ENCODE measurements around the gene AP1G2. TPM values are rescaled to one million over a fixed set of nuclear protein-coding genes. Genes with fewer than 3 reads are reported as not detected.

Gene AP1G2
- total and polyA plus RNA-seq, 2 donors = 55.0 to 313 TPM

- no peak for DNase-seq (ENCODE audit: low read depth in 6 of 9, low spot score in 9 of 9)
- peaks cover 0 to 4% of the 10 kb centered on the region in 2 donors for H3K36me3 ChIP-seq (ENCODE audit: control insufficient read depth in 2 of 2, insufficient read depth in 2 of 2, low read length in 1 of 2)
- H3K27me3 ChIP-seq (ENCODE audit: control insufficient read depth in 2 of 2, insufficient read depth in 1 of 2, low read length in 1 of 2) = no peaks in the 10 kb centered on the region
- WGBS = 95% methylated on average over 14 of the region's 14 CpGs
- no peak overlapping the region for H3K27ac ChIP-seq (ENCODE audit: low read depth in 1 of 2, low read length in 1 of 2)
- H3K9me3 ChIP-seq (ENCODE audit: control insufficient read depth in 2 of 2, insufficient read depth in 1 of 2, low read length in 1 of 2) = no peaks in the 10 kb centered on the region
- H3K4me3 ChIP-seq (ENCODE audit: low read length in 2 of 2) = no peak overlapping the region
- H3K4me1 ChIP-seq (ENCODE audit: control insufficient read depth in 2 of 2, insufficient read depth in 2 of 2, low read length in 2 of 2) = no peaks in the 10 kb centered on the region
Observed at GRCh38 chr14:23520899-23521533, 46.6 kb downstream of the AP1G2 start.

DNA sequence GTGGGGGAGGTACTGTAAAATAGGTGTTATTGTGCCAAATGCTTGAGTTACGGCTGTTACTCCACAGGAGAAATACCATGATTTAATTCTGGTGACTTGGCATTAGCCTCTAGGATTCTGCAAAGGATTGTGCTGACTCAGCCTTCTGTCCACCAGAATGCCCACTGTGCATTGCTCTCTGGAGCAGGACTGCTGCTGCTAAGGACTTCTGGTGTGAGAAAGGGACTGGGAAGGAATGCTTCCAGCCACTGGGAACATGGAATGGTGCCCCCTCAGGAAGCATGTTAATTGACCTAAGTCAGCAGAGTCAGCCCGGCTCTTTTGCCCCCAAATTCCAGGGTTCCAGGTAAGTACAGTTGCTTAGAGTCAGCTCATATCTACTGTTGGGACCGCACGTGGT is 48.9 kb downstream of the AP1G2 start:
- Histone ChIP-seq H3K4me1 (ENCODE audit: control insufficient read depth in 2 of 2, insufficient read depth in 2 of 2, low read length in 2 of 2) (peaks cover 1 to 6% of the 10 kb centered on the region in 2 donors), H3K36me3 (ENCODE audit: control insufficient read depth in 2 of 2, insufficient read depth in 2 of 2, low read length in 1 of 2) (peaks cover 0 to 4% of the 10 kb centered on the region in 2 donors), H3K27ac (ENCODE audit: low read depth in 1 of 2, low read length in 1 of 2) (no peak overlapping the region), H3K4me3 (ENCODE audit: low read length in 2 of 2) (no peak overlapping the region), H3K27me3 (ENCODE audit: control insufficient read depth in 2 of 2, insufficient read depth in 1 of 2, low read length in 1 of 2) (no peaks in the 10 kb centered on the region), H3K9me3 (ENCODE audit: control insufficient read depth in 2 of 2, insufficient read depth in 1 of 2, low read length in 1 of 2) (no peaks in the 10 kb centered on the region)
- no peak for DNase-seq (ENCODE audit: low read depth in 6 of 9, low spot score in 9 of 9)
- 96% methylated on average over 4 of the region's 4 CpGs for WGBS

- Histone ChIP-seq H3K4me1 (ENCODE audit: control insufficient read depth in 2 of 2, insufficient read depth in 2 of 2, low read length in 2 of 2) (peaks cover 9 to 10% of the 10 kb centered on the region in 2 donors), H3K27me3 (ENCODE audit: control insufficient read depth in 2 of 2, insufficient read depth in 1 of 2, low read length in 1 of 2) (no peaks in the 10 kb centered on the region), H3K36me3 (ENCODE audit: control insufficient read depth in 2 of 2, insufficient read depth in 2 of 2, low read length in 1 of 2) (peaks cover 0 to 3% of the 10 kb centered on the region in 2 donors), H3K27ac (ENCODE audit: low read depth in 1 of 2, low read length in 1 of 2) (no peak overlapping the region), H3K9me3 (ENCODE audit: control insufficient read depth in 2 of 2, insufficient read depth in 1 of 2, low read length in 1 of 2) (no peaks in the 10 kb centered on the region), H3K4me3 (ENCODE audit: low read length in 2 of 2) (no peak overlapping the region)
- DNase-seq (ENCODE audit: low read depth in 6 of 9, low spot score in 9 of 9) = no peak
- 91% methylated on average over 6 of the region's 6 CpGs for WGBS
Observed at GRCh38 chr14:23517650-23518326, 49.8 kb downstream of the AP1G2 start.

GRCh38 chr14:23514644-23514957 is 53.0 kb downstream of the AP1G2 start:
- Histone ChIP-seq H3K36me3 (ENCODE audit: control insufficient read depth in 2 of 2, insufficient read depth in 2 of 2, low read length in 1 of 2) (no peaks in the 10 kb centered on the region), H3K27me3 (ENCODE audit: control insufficient read depth in 2 of 2, insufficient read depth in 1 of 2, low read length in 1 of 2) (no peaks in the 10 kb centered on the region), H3K4me3 (ENCODE audit: low read length in 2 of 2) (no peak overlapping the region), H3K4me1 (ENCODE audit: control insufficient read depth in 2 of 2, insufficient read depth in 2 of 2, low read length in 2 of 2) (peaks cover 10 to 18% of the 10 kb centered on the region in 2 donors), H3K27ac (ENCODE audit: low read depth in 1 of 2, low read length in 1 of 2) (no peak overlapping the region), H3K9me3 (ENCODE audit: control insufficient read depth in 2 of 2, insufficient read depth in 1 of 2, low read length in 1 of 2) (no peaks in the 10 kb centered on the region)
- WGBS = 55% methylated on average over 3 of the region's 3 CpGs
- DNase-seq (ENCODE audit: low read depth in 6 of 9, low spot score in 9 of 9) = no peak

DNA sequence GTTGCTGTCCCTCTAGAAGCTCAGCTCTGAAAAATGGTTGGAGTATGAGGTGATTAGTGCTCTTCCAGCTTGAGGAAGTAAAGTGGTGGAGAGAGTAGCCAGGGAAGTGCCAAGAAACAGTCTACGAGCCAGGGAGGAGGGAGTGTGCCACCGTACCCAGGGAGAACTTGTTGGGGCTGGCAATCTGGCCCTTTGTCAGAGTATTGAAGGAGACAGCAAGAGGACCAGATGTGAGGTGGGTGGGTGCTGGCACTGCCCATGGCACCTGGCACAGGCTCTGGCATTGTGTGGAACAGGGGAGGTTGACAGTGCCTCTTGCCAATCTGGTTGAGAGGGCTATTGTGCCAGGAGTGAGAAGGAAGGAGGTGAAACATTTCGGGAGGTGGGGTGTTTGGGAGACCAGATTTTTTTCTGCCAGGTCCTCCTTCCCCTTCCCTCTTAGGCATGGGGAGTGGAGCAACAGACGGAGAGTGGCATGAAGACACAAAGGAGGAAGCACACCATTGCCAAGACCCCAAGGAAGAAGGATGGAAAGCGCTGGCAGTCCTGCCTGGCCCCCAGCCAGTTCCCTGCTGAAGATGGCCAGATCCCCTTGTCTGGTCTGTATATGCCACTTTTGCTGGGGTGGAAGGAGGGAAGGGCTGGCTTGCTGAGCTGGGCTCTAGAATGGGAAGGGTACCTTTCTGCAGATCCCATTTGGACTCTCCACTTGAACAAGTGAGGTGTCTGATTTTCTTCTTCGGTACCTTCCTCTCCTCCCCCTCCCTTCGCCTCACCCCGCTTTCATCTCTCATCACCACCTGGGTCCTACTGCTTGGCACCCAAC is 53.6 kb downstream of the AP1G2 start:
- DNase-seq (ENCODE audit: low read depth in 6 of 9, low spot score in 9 of 9) = no peak

GRCh38 chr14:23513005-23513817 is 54.4 kb downstream of the AP1G2 start:
- peak overlapping the region in 1 of 2 donors; percentile 64 for H3K27ac ChIP-seq (ENCODE audit: low read depth in 1 of 2, low read length in 1 of 2)
- no peaks in the 10 kb centered on the region for H3K9me3 ChIP-seq (ENCODE audit: control insufficient read depth in 2 of 2, insufficient read depth in 1 of 2, low read length in 1 of 2)
- H3K36me3 ChIP-seq (ENCODE audit: control insufficient read depth in 2 of 2, insufficient read depth in 2 of 2, low read length in 1 of 2) = no peaks in the 10 kb centered on the region
- no peak overlapping the region for H3K4me3 ChIP-seq (ENCODE audit: low read length in 2 of 2)
- H3K4me1 ChIP-seq (ENCODE audit: control insufficient read depth in 2 of 2, insufficient read depth in 2 of 2, low read length in 2 of 2) = peaks cover 10 to 18% of the 10 kb centered on the region in 2 donors
- WGBS = 83% methylated on average over 25 of the region's 25 CpGs
- DNase-seq (ENCODE audit: low read depth in 6 of 9, low spot score in 9 of 9) = no peak
- no peaks in the 10 kb centered on the region for H3K27me3 ChIP-seq (ENCODE audit: control insufficient read depth in 2 of 2, insufficient read depth in 1 of 2, low read length in 1 of 2)

More for the DNA sequence above, 53.6 kb downstream of the AP1G2 start:
- no peak overlapping the region for H3K27ac ChIP-seq (ENCODE audit: low read depth in 1 of 2, low read length in 1 of 2)
- H3K9me3 ChIP-seq (ENCODE audit: control insufficient read depth in 2 of 2, insufficient read depth in 1 of 2, low read length in 1 of 2) = no peaks in the 10 kb centered on the region
- H3K4me3 ChIP-seq (ENCODE audit: low read length in 2 of 2) = no peak overlapping the region
- WGBS = 80% methylated on average over 8 of the region's 8 CpGs
- no peaks in the 10 kb centered on the region for H3K27me3 ChIP-seq (ENCODE audit: control insufficient read depth in 2 of 2, insufficient read depth in 1 of 2, low read length in 1 of 2)
- H3K4me1 ChIP-seq (ENCODE audit: control insufficient read depth in 2 of 2, insufficient read depth in 2 of 2, low read length in 2 of 2) = peaks cover 10 to 18% of the 10 kb centered on the region in 2 donors
- no peaks in the 10 kb centered on the region for H3K36me3 ChIP-seq (ENCODE audit: control insufficient read depth in 2 of 2, insufficient read depth in 2 of 2, low read length in 1 of 2)

DNA sequence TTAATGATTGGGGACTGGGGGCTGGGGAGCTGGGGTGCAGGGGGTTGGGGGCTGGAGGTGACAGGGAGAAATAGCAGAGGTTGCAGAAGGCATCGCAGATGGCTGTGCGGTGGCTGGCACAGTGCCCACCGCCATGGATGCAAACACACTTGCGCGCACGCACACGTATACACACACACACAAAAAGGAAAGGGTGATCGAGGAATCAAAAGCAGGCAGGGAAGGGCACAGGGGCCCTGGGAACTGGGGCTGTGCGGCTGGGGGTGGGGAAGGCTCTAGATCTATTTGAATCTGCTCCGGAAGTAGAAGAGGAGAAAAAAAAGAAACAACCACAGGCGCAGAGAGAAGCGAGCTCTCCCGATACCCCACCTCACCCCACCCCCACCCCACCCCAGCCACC is 55.4 kb downstream of the AP1G2 start:
- DNase-seq (ENCODE audit: low read depth in 6 of 9, low spot score in 9 of 9) = peak; percentile 5 to 76 (median 28)
- Histone ChIP-seq H3K4me3 (ENCODE audit: low read length in 2 of 2) (peak overlapping the region in 1 of 2 donors; percentile 14), H3K27ac (ENCODE audit: low read depth in 1 of 2, low read length in 1 of 2) (peak overlapping the region; percentile 43 to 55), H3K9me3 (ENCODE audit: control insufficient read depth in 2 of 2, insufficient read depth in 1 of 2, low read length in 1 of 2) (no peaks in the 10 kb centered on the region), H3K4me1 (ENCODE audit: control insufficient read depth in 2 of 2, insufficient read depth in 2 of 2, low read length in 2 of 2) (peaks cover 10 to 18% of the 10 kb centered on the region in 2 donors), H3K27me3 (ENCODE audit: control insufficient read depth in 2 of 2, insufficient read depth in 1 of 2, low read length in 1 of 2) (no peaks in the 10 kb centered on the region), H3K36me3 (ENCODE audit: control insufficient read depth in 2 of 2, insufficient read depth in 2 of 2, low read length in 1 of 2) (no peaks in the 10 kb centered on the region)
- 35% methylated on average over 13 of the region's 13 CpGs for WGBS
